WTC11 (cell line): Measurements from ENCODE around the gene DISP3. TPM values are rescaled to one million over a fixed set of nuclear protein-coding genes. Genes with fewer than 3 reads are reported as not detected.

Experiments
- ATAC-seq: fragments of 200-7000 bp; cut with Tn5 transposase; 2 replicates; pipeline ENCODE4 v1.10.0; 2021; ENCODE audit warnings: mild to moderate bottlenecking, moderate library complexity
- CTCF ChIA-PET: fragments of 300-600 bp; sonication (Branson Sonifier 250); formaldehyde crosslinking; loops from one replicate; lab custom pipeline; 2021; ENCODE audit warnings: antibody characterized with exemption; lab: Charles Lee
- POLR2A ChIA-PET: fragments of 350-600 bp; sonication (Branson Sonifier 250); formaldehyde crosslinking; loops from one replicate; lab custom pipeline; 2021; ENCODE audit warnings: antibody characterized with exemption; lab: Charles Lee
- DNase-seq: peaks from one replicate; pipeline ENCODE4 v3.0.0; 2021; ENCODE audit warnings: low spot score
- H3K27ac Mint-ChIP-seq: 2 replicates; pipeline ENCODE4 v1.8.0; 2021; ENCODE audit warnings: mixed read lengths
- H3K27me3 Mint-ChIP-seq: 2 replicates; pipeline ENCODE4 v1.8.0; 2021; ENCODE audit warnings: low read depth, mild to moderate bottlenecking, moderate library complexity, mixed read lengths
- H3K36me3 Mint-ChIP-seq: 2 replicates; pipeline ENCODE4 v1.8.0; 2021; ENCODE audit warnings: mixed read lengths
- H3K4me1 Mint-ChIP-seq: 2 replicates; pipeline ENCODE4 v1.8.0; 2022; ENCODE audit warnings: mixed read lengths
- H3K4me3 Mint-ChIP-seq: 2 replicates; pipeline ENCODE4 v1.8.0; 2021; ENCODE audit warnings: mild to moderate bottlenecking, moderate library complexity, mixed read lengths
- H3K9me3 Mint-ChIP-seq: 2 replicates; pipeline ENCODE4 v1.8.0; 2021; ENCODE audit warnings: mixed read lengths
- ATF1 ChIP-seq: sonication (generic); formaldehyde crosslinking; IDR thresholded peaks from 2 replicates; pipeline ENCODE4 v1.8.1; 2023; ENCODE audit warnings: mild to moderate bottlenecking, moderate library complexity, missing genetic modification reagents
- ATF2 ChIP-seq: sonication (generic); formaldehyde crosslinking; IDR thresholded peaks from 2 replicates; pipeline ENCODE4 v1.8.1; 2022; ENCODE audit warnings: low read depth, missing genetic modification reagents, borderline replicate concordance
- E2F4 ChIP-seq: sonication (generic); formaldehyde crosslinking; IDR thresholded peaks from 2 replicates; pipeline ENCODE4 v1.8.1; 2022; ENCODE audit warnings: low read depth, mild to moderate bottlenecking, moderate library complexity, missing genetic modification reagents, borderline replicate concordance
- E2F5 ChIP-seq: sonication (generic); formaldehyde crosslinking; IDR thresholded peaks from 2 replicates; pipeline ENCODE4 v1.8.1; 2022; ENCODE audit warnings: mild to moderate bottlenecking, moderate library complexity, missing genetic modification reagents
- ESRRA ChIP-seq: sonication (generic); formaldehyde crosslinking; IDR thresholded peaks from 2 replicates; pipeline ENCODE4 v1.8.1; 2022; ENCODE audit warnings: mild to moderate bottlenecking, missing genetic modification reagents, borderline replicate concordance
- FOXP4 ChIP-seq: sonication (generic); formaldehyde crosslinking; IDR thresholded peaks from 2 replicates; pipeline ENCODE4 v1.8.0; 2022; ENCODE audit warnings: mild to moderate bottlenecking, missing genetic modification reagents
- GABPB1 ChIP-seq: sonication (generic); formaldehyde crosslinking; IDR thresholded peaks from 2 replicates; pipeline ENCODE4 v1.8.1; 2023; ENCODE audit warnings: mild to moderate bottlenecking, missing genetic modification reagents
- JUN ChIP-seq: sonication (generic); formaldehyde crosslinking; IDR thresholded peaks from 2 replicates; pipeline ENCODE4 v1.8.0; 2023; ENCODE audit warnings: mild to moderate bottlenecking, missing genetic modification reagents
- MAX ChIP-seq: sonication (generic); formaldehyde crosslinking; IDR thresholded peaks from 2 replicates; pipeline ENCODE4 v1.8.0; 2022; ENCODE audit warnings: mild to moderate bottlenecking, missing genetic modification reagents
- OVOL2 ChIP-seq: fragments of 250-450 bp; sonication (Bioruptor Pico); IDR thresholded peaks from 2 replicates; pipeline ENCODE4 v1.9.0; 2021; ENCODE audit warnings: mild to moderate bottlenecking, borderline replicate concordance
- RORB ChIP-seq: fragments of 250-450 bp; sonication (Bioruptor Pico); IDR thresholded peaks from 2 replicates; pipeline ENCODE4 v1.9.0; 2021; ENCODE audit warnings: mild to moderate bottlenecking
- SOX15 ChIP-seq: fragments of 250-450 bp; sonication (Bioruptor Pico); IDR thresholded peaks from 2 replicates; pipeline ENCODE4 v1.9.0; 2021; ENCODE audit warnings: mild to moderate bottlenecking
- SP1 ChIP-seq: sonication (generic); formaldehyde crosslinking; conservative IDR thresholded peaks from 2 replicates; pipeline ENCODE4 v1.8.1; 2022; ENCODE audit warnings: missing genetic modification reagents
- TEAD1 ChIP-seq: sonication (generic); formaldehyde crosslinking; IDR thresholded peaks from 2 replicates; pipeline ENCODE4 v1.8.0; 2022; ENCODE audit warnings: mild to moderate bottlenecking, missing genetic modification reagents
- ZMAT4 ChIP-seq: fragments of 250-450 bp; sonication (Bioruptor Pico); IDR thresholded peaks from 2 replicates; pipeline ENCODE4 v1.9.0; 2021; ENCODE audit warnings: mild to moderate bottlenecking
- ZNF138 ChIP-seq: sonication (generic); formaldehyde crosslinking; conservative IDR thresholded peaks from 2 replicates; pipeline ENCODE4 v1.8.1; 2022; ENCODE audit warnings: mild to moderate bottlenecking, moderate library complexity, missing genetic modification reagents
- ZNF416 ChIP-seq: fragments of 250-450 bp; sonication (Bioruptor Pico); IDR thresholded peaks from 2 replicates; pipeline ENCODE4 v1.9.0; 2021; ENCODE audit warnings: mild to moderate bottlenecking, inconsistent platforms
- ZNF512 ChIP-seq: sonication (generic); formaldehyde crosslinking; IDR thresholded peaks from 2 replicates; pipeline ENCODE4 v1.8.1; 2022; ENCODE audit warnings: missing genetic modification reagents, borderline replicate concordance
- total RNA-seq: library from RNA; stranded (reverse); gene quantifications from 3 replicates; pipeline ENCODE4 v1.2.3, GENCODE V29; 2021

The DISP3 gene
- total RNA-seq, 1 experiment from 2014 or later, result 6.0 TPM

DNA sequence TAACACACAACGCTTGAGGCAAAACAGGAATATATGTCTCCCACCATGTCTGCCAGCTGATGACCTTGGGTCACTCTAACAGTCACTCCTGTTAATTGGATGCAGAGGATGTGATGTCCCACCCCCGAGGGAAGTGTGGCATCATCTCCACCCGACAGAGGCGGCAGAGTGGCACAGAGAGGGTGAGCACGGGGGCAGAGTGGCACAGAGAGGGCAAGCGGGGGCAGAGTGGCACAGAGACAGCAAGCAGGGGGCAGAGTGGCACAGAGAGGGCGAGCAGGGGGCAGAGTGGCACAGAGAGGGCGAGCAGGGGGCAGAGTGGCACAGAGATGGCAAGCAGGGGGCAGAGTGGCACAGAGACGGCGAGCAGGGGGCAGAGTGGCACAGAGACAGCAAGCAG is 44.3 kb downstream of the DISP3 start (continued):
- TF ChIP-seq ZMAT4 (no peak), ATF1 (CRISPR knock-in tag) (no peak), OVOL2 (CRISPR knock-in tag) (no peak), ZNF416 (CRISPR knock-in tag) (no peak), E2F4 (CRISPR knock-in tag) (no peak), SP1 (CRISPR knock-in tag) (no peak), ESRRA (CRISPR knock-in tag) (no peak), ZNF512 (CRISPR knock-in tag) (no peak), ATF2 (CRISPR knock-in tag) (no peak), FOXP4 (CRISPR knock-in tag) (no peak)

GRCh38 chr1:11523746-11524464 is 45.0 kb downstream of the DISP3 start:
- DNase-seq, result peak; percentile 7
- H3K9me3 Mint-ChIP-seq, result no peaks in the 10 kb centered on the region
- TF ChIP-seq SOX15, result no peak
- TF ChIP-seq RORB (CRISPR knock-in tag), result no peak
- no peak for TF ChIP-seq TEAD1 (CRISPR knock-in tag)
- no peak for TF ChIP-seq MAX
- no peak for TF ChIP-seq JUN (CRISPR knock-in tag)
- no peak for TF ChIP-seq GABPB1 (CRISPR knock-in tag)
- TF ChIP-seq ZNF138, result no peak
- no peak for TF ChIP-seq ZMAT4
- no peak for TF ChIP-seq E2F5
- ChIA-PET CTCF (no interaction called here), POLR2A (no interaction called here)
- 0 out of 2 replicates have a peak, but pooled peaks cover 2% of the 10 kb centered on the region for H3K36me3 Mint-ChIP-seq
- H3K4me1 Mint-ChIP-seq, result peaks cover 7% of the 10 kb centered on the region
- H3K27me3 Mint-ChIP-seq, result no peaks in the 10 kb centered on the region
- no peak for ATAC-seq
- H3K4me3 Mint-ChIP-seq, result no peak overlapping the region
- H3K27ac Mint-ChIP-seq, result no peak overlapping the region
